Suprapubic skin (tissue), 4 donors: Measurements from ENCODE around the gene AFMID. TPM values are rescaled to one million over a fixed set of nuclear protein-coding genes. Genes with fewer than 3 reads are reported as not detected.

Source experiments
- DNase-seq, 2 donors: peaks; one replicate each; pipeline ENCODE4 v3.0.0-alpha.2; 2019; ENCODE audit warnings: low spot score in 2 of 2
- H3K27ac ChIP-seq: fragments of 200-600 bp; sonication (generic); one replicate; pipeline ENCODE4 v1.5.1; 2019
- H3K27me3 ChIP-seq: fragments of 200-600 bp; sonication (generic); one replicate; pipeline ENCODE4 v1.5.1; 2019
- H3K36me3 ChIP-seq: fragments of 200-600 bp; sonication (generic); one replicate; pipeline ENCODE4 v1.5.1; 2019
- H3K4me1 ChIP-seq: fragments of 200-600 bp; sonication (generic); one replicate; pipeline ENCODE4 v1.5.1; 2019
- H3K4me3 ChIP-seq: fragments of 200-600 bp; sonication (generic); one replicate; pipeline ENCODE4 v1.5.1; 2019; ENCODE audit warnings: mild to moderate bottlenecking
- H3K9me3 ChIP-seq: fragments of 200-600 bp; sonication (generic); one replicate; pipeline ENCODE4 v1.5.1; 2019
- CTCF ChIP-seq, 2 donors: fragments of 200-600 bp in 1 of 2; fragments of 450-650 bp in 1 of 2; sonication (generic) in 1 of 2; IDR thresholded peaks; one replicate each; pipeline ENCODE4 v1.5.1; 2016 to 2019; ENCODE audit warnings: antibody characterized with exemption in 2 of 2, mild to moderate bottlenecking in 1 of 2, moderate library complexity in 1 of 2
- EP300 ChIP-seq: sonication (generic); formaldehyde crosslinking; IDR thresholded peaks from one replicate; pipeline ENCODE4 v1.6.1; 2017; ENCODE audit warnings: antibody characterized with exemption
- POLR2A ChIP-seq, 2 donors: fragments of 450-650 bp; IDR thresholded peaks; one replicate each; pipeline ENCODE4 v1.6.1; 2017; ENCODE audit warnings: antibody characterized with exemption in 2 of 2, mild to moderate bottlenecking in 2 of 2, moderate library complexity in 2 of 2
- POLR2AphosphoS5 ChIP-seq, 3 donors: sonication (generic); formaldehyde crosslinking; IDR thresholded peaks; one replicate each; pipeline ENCODE4 v1.6.1; 2017; ENCODE audit warnings: antibody characterized with exemption in 3 of 3
- WGBS: methylation state at CpG from one replicate; pipeline ENCODE4 v1.1.5; 2018; 5-methylcytosine and 5-hydroxymethylcytosine counted together
- total RNA-seq, 4 donors: library from RNA; depleted of rRNA; stranded (reverse); fragments of >200 nt; gene quantifications; one replicate each; pipeline ENCODE4 v1.1.0, GENCODE V29; 2016

AFMID gene
- total RNA-seq, 4 donors from 2014 or later, result 43.9 to 78.3 (median 66.1) TPM

- H3K4me1 ChIP-seq, result peaks cover 9% of the 10 kb centered on the region
- H3K27me3 ChIP-seq, result no peaks in the 10 kb centered on the region
- H3K36me3 ChIP-seq, result peaks cover 6% of the 10 kb centered on the region
- 61% methylated on average over 11 of the region's 11 CpGs for WGBS
- no peaks in the 10 kb centered on the region for H3K9me3 ChIP-seq
- TF ChIP-seq POLR2AphosphoS5 (IDR thresholded peaks at IDR 0.05), result no peak
- no peak for TF ChIP-seq CTCF (IDR thresholded peaks at IDR 0.05)
- no peak for TF ChIP-seq POLR2A (IDR thresholded peaks at IDR 0.05)
- TF ChIP-seq EP300, result no peak
- DNase-seq, result no peak
- H3K27ac ChIP-seq, result no peak overlapping the region
- H3K4me3 ChIP-seq, result no peak overlapping the region
Observed at GRCh38 chr17:78211032-78211431, 23.9 kb downstream of the AFMID start.

DNA sequence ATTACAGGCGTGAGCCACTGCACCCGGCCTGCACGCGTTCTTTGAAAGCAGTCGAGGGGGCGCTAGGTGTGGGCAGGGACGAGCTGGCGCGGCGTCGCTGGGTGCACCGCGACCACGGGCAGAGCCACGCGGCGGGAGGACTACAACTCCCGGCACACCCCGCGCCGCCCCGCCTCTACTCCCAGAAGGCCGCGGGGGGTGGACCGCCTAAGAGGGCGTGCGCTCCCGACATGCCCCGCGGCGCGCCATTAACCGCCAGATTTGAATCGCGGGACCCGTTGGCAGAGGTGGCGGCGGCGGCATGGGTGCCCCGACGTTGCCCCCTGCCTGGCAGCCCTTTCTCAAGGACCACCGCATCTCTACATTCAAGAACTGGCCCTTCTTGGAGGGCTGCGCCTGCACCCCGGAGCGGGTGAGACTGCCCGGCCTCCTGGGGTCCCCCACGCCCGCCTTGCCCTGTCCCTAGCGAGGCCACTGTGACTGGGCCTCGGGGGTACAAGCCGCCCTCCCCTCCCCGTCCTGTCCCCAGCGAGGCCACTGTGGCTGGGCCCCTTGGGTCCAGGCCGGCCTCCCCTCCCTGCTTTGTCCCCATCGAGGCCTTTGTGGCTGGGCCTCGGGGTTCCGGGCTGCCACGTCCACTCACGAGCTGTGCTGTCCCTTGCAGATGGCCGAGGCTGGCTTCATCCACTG lies 27.0 kb downstream of the AFMID start, which contains the start of gene BIRC5:
TSS of gene BIRC5 (plus strand) at position 238 of the 690 bp plus-strand sequence. CDS start at position 302, 64 bp downstream.
- H3K36me3 ChIP-seq, result no peaks in the 10 kb centered on the region
- WGBS, result 1% methylated on average over 34 of the region's 60 CpGs
- H3K27me3 ChIP-seq, result no peaks in the 10 kb centered on the region
- peak within 1 kb of the TSS; percentile 61 for H3K4me3 ChIP-seq
- H3K9me3 ChIP-seq, result no peaks in the 10 kb centered on the region
- peaks cover 9% of the 10 kb centered on the region for H3K4me1 ChIP-seq
- DNase-seq, result peak; percentile 89 to 93
- TF ChIP-seq POLR2A (IDR thresholded peaks at IDR 0.05) (no peak), CTCF (IDR thresholded peaks at IDR 0.05) (no peak), POLR2AphosphoS5 (IDR thresholded peaks at IDR 0.05) (peak in 1 of 3 donors; percentile 87), EP300 (no peak)
- H3K27ac ChIP-seq, result no peak within 1 kb of the TSS

DNA sequence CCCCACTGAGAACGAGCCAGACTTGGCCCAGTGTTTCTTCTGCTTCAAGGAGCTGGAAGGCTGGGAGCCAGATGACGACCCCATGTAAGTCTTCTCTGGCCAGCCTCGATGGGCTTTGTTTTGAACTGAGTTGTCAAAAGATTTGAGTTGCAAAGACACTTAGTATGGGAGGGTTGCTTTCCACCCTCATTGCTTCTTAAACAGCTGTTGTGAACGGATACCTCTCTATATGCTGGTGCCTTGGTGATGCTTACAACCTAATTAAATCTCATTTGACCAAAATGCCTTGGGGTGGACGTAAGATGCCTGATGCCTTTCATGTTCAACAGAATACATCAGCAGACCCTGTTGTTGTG lies 27.5 kb downstream of the AFMID start:
- TF ChIP-seq EP300, result no peak
- no peak for TF ChIP-seq POLR2A (IDR thresholded peaks at IDR 0.05)
- no peak for TF ChIP-seq CTCF (IDR thresholded peaks at IDR 0.05)
- TF ChIP-seq POLR2AphosphoS5 (IDR thresholded peaks at IDR 0.05), result no peak
- Histone ChIP-seq H3K4me1 (peaks cover 9% of the 10 kb centered on the region), H3K9me3 (no peaks in the 10 kb centered on the region), H3K27ac (no peak overlapping the region), H3K4me3 (peak overlapping the region; percentile 61), H3K36me3 (no peaks in the 10 kb centered on the region), H3K27me3 (no peaks in the 10 kb centered on the region)
- DNase-seq, result no peak
- WGBS, result 19% methylated on average over 5 of the region's 5 CpGs

GRCh38 chr17:78219396-78220150 lies 32.4 kb downstream of the AFMID start:
- Histone ChIP-seq H3K27ac (no peak overlapping the region), H3K9me3 (no peaks in the 10 kb centered on the region), H3K27me3 (no peaks in the 10 kb centered on the region), H3K4me3 (no peak overlapping the region), H3K36me3 (no peaks in the 10 kb centered on the region), H3K4me1 (peaks cover 2% of the 10 kb centered on the region)
- no peak for DNase-seq
- TF ChIP-seq POLR2A (IDR thresholded peaks at IDR 0.05) (no peak), CTCF (IDR thresholded peaks at IDR 0.05) (no peak), EP300 (no peak), POLR2AphosphoS5 (IDR thresholded peaks at IDR 0.05) (no peak)
- whole genome bisulfite sequencing, result 86% methylated on average over 11 of the region's 11 CpGs

DNA sequence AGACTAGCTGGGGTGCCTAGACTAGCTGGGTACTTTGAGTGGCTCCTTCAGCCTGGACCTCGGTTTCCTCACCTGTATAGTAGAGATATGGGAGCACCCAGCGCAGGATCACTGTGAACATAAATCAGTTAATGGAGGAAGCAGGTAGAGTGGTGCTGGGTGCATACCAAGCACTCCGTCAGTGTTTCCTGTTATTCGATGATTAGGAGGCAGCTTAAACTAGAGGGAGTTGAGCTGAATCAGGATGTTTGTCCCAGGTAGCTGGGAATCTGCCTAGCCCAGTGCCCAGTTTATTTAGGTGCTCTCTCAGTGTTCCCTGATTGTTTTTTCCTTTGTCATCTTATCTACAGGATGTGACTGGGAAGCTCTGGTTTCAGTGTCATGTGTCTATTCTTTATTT lies 35.9 kb downstream of the AFMID start:
- H3K9me3 ChIP-seq, result no peaks in the 10 kb centered on the region
- no peak overlapping the region for H3K27ac ChIP-seq
- no peaks in the 10 kb centered on the region for H3K36me3 ChIP-seq
- H3K4me3 ChIP-seq, result no peak overlapping the region
- no peaks in the 10 kb centered on the region for H3K27me3 ChIP-seq
- peaks cover 9% of the 10 kb centered on the region for H3K4me1 ChIP-seq
- WGBS, result 79% methylated on average over 4 of the region's 4 CpGs
- TF ChIP-seq POLR2A (IDR thresholded peaks at IDR 0.05) (no peak), CTCF (IDR thresholded peaks at IDR 0.05) (no peak), POLR2AphosphoS5 (IDR thresholded peaks at IDR 0.05) (no peak), EP300 (no peak)
- DNase-seq, result no peak
